Parathyroid adenoma (tissue), 2 donors: ENCODE results near the gene ARFGEF2.

ENCODE experiments used
- H2AFZ ChIP-seq: fragments of 300-600 bp; sonication (generic); one replicate; pipeline ENCODE4 v1.7.0; 2017; ENCODE audit warnings: antibody characterized with exemption, mild to moderate bottlenecking
- H3K27ac ChIP-seq: fragments of 300-600 bp; sonication (generic); one replicate; pipeline ENCODE4 v1.7.0; 2017
- H3K27me3 ChIP-seq: fragments of 300-600 bp; sonication (generic); one replicate; pipeline ENCODE4 v1.7.0; 2017; ENCODE audit warnings: low read length; ENCODE audit not compliant: control insufficient read depth, insufficient read depth
- H3K36me3 ChIP-seq: fragments of 300-600 bp; sonication (generic); one replicate; pipeline ENCODE4 v1.7.0; 2017; ENCODE audit warnings: low read length; ENCODE audit not compliant: control insufficient read depth, insufficient read depth
- H3K4me1 ChIP-seq: fragments of 300-600 bp; sonication (generic); one replicate; pipeline ENCODE4 v1.7.0; 2017; ENCODE audit warnings: control low read depth
- H3K4me2 ChIP-seq: fragments of 300-600 bp; sonication (generic); one replicate; pipeline ENCODE4 v1.7.0; 2017; ENCODE audit warnings: low read length
- H3K4me3 ChIP-seq: fragments of 300-600 bp; sonication (generic); one replicate; pipeline ENCODE4 v1.7.0; 2017; ENCODE audit warnings: low read depth, low read length
- H3K79me2 ChIP-seq: fragments of 300-600 bp; sonication (generic); one replicate; pipeline ENCODE4 v1.7.0; 2017; ENCODE audit warnings: control low read depth
- H3K9ac ChIP-seq: fragments of 300-600 bp; sonication (generic); one replicate; pipeline ENCODE4 v1.7.0; 2017; ENCODE audit warnings: mild to moderate bottlenecking
- H3K9me3 ChIP-seq: fragments of 300-600 bp; sonication (generic); one replicate; pipeline ENCODE4 v1.7.0; 2017; ENCODE audit warnings: low read length; ENCODE audit not compliant: control insufficient read depth
- CTCF ChIP-seq: fragments of 300-600 bp; sonication (generic); IDR thresholded peaks from one replicate; pipeline ENCODE4 v1.7.0; 2017; ENCODE audit warnings: antibody characterized with exemption, mild to moderate bottlenecking
- donor health status: primary hyperparathyroidism.

ARFGEF2 gene

GRCh38 chr20:48956052-48956451 is 34.5 kb downstream of the ARFGEF2 start:
- Histone ChIP-seq H2AFZ (no peak overlapping the region), H3K4me3 (no peak overlapping the region), H3K27me3 (no peaks in the 10 kb centered on the region), H3K36me3 (no peaks in the 10 kb centered on the region), H3K9me3 (no peaks in the 10 kb centered on the region), H3K4me2 (no peak overlapping the region), H3K27ac (no peak overlapping the region), H3K79me2 (peaks cover 20% of the 10 kb centered on the region), H3K9ac (no peak overlapping the region), H3K4me1 (peaks cover 11% of the 10 kb centered on the region)
- no peak for TF ChIP-seq CTCF

GRCh38 chr20:48957053-48957481 is 35.6 kb downstream of the ARFGEF2 start:
- Histone ChIP-seq H3K79me2 (peaks cover 20% of the 10 kb centered on the region), H3K27ac (peak overlapping the region; percentile 10), H3K9me3 (no peaks in the 10 kb centered on the region), H3K4me3 (no peak overlapping the region), H3K9ac (no peak overlapping the region), H2AFZ (no peak overlapping the region), H3K27me3 (no peaks in the 10 kb centered on the region), H3K36me3 (no peaks in the 10 kb centered on the region), H3K4me1 (peaks cover 9% of the 10 kb centered on the region), H3K4me2 (no peak overlapping the region)
- TF ChIP-seq CTCF: no peak

GRCh38 chr20:48957533-48957932 is 36.0 kb downstream of the ARFGEF2 start:
- Histone ChIP-seq H3K27me3 (no peaks in the 10 kb centered on the region), H3K4me3 (no peak overlapping the region), H3K9me3 (no peaks in the 10 kb centered on the region), H3K27ac (peak overlapping the region; percentile 10), H3K79me2 (peaks cover 20% of the 10 kb centered on the region), H3K4me1 (peaks cover 9% of the 10 kb centered on the region), H3K36me3 (no peaks in the 10 kb centered on the region), H3K9ac (no peak overlapping the region), H2AFZ (no peak overlapping the region), H3K4me2 (no peak overlapping the region)
- no peak for TF ChIP-seq CTCF

- no peaks in the 10 kb centered on the region for H3K9me3 ChIP-seq
- H3K79me2 ChIP-seq: peaks cover 18% of the 10 kb centered on the region
- H3K4me3 ChIP-seq: no peak overlapping the region
- H3K4me2 ChIP-seq: no peak overlapping the region
- H3K27me3 ChIP-seq: no peaks in the 10 kb centered on the region
- TF ChIP-seq CTCF: no peak
- H3K36me3 ChIP-seq: no peaks in the 10 kb centered on the region
- no peak overlapping the region for H3K27ac ChIP-seq
- no peak overlapping the region for H3K9ac ChIP-seq
- peaks cover under 1% of the 10 kb centered on the region for H3K4me1 ChIP-seq
- H2AFZ ChIP-seq: no peak overlapping the region
Observed at GRCh38 chr20:48958743-48959142, 37.2 kb downstream of the ARFGEF2 start.

GRCh38 chr20:48959899-48960550 is 38.5 kb downstream of the ARFGEF2 start:
- Histone ChIP-seq H2AFZ (no peak overlapping the region), H3K36me3 (no peaks in the 10 kb centered on the region), H3K27me3 (no peaks in the 10 kb centered on the region), H3K4me2 (no peak overlapping the region), H3K9ac (no peak overlapping the region), H3K4me3 (no peak overlapping the region), H3K9me3 (no peaks in the 10 kb centered on the region), H3K79me2 (peaks cover 16% of the 10 kb centered on the region), H3K27ac (no peak overlapping the region), H3K4me1 (no peaks in the 10 kb centered on the region)
- no peak for TF ChIP-seq CTCF
